ENCODE measurements around the gene PAPPA. TPM values are rescaled to one million over a fixed set of nuclear protein-coding genes. Genes with fewer than 3 reads are reported as not detected.
A peak's percentile ranks its signal among the peaks of the same experiment; 100 is the strongest.

The PAPPA gene
- total and polyA plus RNA-seq, 9 of the 15 experiments (the other 6 are each of a cell fraction or from before 2014, with no cell fraction given): 0.06 to 0.18 (median 0.11) TPM

DNA sequence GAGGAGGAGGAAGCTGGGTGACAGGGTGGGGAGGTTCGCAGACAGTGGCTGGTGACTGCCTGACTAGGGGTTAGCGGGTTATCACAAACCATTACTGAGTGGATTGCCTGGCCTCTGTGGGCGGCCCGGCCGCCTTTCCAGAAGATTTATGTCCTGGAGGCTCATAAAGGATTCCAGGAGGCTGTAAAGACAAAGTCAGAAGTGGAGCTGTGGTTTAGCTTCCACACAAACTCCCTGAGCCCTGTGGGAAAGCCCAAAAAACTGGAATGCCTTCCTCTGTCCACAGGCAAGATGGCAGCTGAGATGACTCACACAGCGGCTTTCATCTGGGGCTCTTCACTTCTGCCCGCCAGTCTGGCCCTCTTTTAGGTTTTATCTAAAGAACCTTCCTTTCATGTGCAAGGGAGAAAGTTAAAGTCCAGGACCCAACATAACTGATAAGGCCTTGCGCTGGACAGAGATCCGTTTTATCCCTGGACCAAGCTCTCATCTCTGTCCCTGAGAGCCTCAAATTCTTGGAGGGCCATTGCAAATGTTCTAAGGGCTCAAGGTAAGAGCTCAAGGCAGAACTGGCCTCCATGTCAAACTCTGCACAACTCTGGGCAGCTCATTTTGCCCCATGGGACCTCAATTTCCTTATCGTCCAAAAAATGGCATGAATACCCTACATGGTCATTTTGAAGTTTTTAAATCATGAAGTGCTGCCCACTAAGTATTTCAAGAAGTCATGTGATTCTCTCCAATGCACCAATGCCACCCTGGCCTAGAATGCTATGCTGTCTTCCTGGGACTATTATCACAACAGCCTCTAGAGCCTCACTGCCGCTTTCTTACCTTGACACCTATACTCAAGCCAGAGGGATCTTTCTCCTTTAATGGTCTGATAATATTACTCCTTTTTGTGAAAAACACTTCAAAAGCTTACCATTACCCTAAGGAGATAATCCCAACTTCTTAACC, 284.1 kb downstream of the PAPPA start:
- DNase-seq (ENCODE audit: extremely low read depth in 1 of 4, low spot score in 3 of 4): peak; percentile 47 to 84 (median 65)
- no TSS peak for BruUV-seq (replicated peaks)
- TF ChIP-seq CCNT2 (IDR thresholded peaks at IDR 0.05; ENCODE audit: borderline replicate concordance, extremely low read depth, insufficient read length, low read depth, low read length): peak; percentile 73
- no peak for TF ChIP-seq RFX7 (CRISPR knock-in tag; IDR thresholded peaks at IDR 0.05)
- no peak; the same call in none of the 2 replicates for TF ChIP-seq JUNB (CRISPR knock-in tag; conservative IDR thresholded peaks at IDR 0.05)
- TF ChIP-seq, protein P1, sequence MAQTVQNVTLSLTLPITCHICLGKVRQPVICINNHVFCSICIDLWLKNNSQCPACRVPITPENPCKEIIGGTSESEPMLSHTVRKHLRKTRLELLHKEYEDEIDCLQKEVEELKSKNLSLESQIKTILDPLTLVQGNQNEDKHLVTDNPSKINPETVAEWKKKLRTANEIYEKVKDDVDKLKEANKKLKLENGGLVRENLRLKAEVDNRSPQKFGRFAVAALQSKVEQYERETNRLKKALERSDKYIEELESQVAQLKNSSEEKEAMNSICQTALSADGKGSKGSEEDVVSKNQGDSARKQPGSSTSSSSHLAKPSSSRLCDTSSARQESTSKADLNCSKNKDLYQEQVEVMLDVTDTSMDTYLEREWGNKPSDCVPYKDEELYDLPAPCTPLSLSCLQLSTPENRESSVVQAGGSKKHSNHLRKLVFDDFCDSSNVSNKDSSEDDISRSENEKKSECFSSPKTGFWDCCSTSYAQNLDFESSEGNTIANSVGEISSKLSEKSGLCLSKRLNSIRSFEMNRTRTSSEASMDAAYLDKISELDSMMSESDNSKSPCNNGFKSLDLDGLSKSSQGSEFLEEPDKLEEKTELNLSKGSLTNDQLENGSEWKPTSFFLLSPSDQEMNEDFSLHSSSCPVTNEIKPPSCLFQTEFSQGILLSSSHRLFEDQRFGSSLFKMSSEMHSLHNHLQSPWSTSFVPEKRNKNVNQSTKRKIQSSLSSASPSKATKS (CRISPR knock-in tag; IDR thresholded peaks at IDR 0.05): no peak
- TF ChIP-seq CREM (IDR thresholded peaks at IDR 0.05; ENCODE audit: low read depth): no peak
- peak; percentile 77 for TF ChIP-seq NCOR1 (IDR thresholded peaks at IDR 0.05)
- TF ChIP-seq SMAD4 (CRISPR knock-in tag; conservative IDR thresholded peaks at IDR 0.05): peak; percentile 96
- no peak for TF ChIP-seq GTF2E2 (tag; IDR thresholded peaks at IDR 0.05)
- TF ChIP-seq ZBTB5 (IDR thresholded peaks at IDR 0.05): no peak
- no peak; the same call in 1 of the 2 replicates for TF ChIP-seq SMAD3 (CRISPR knock-in tag; conservative IDR thresholded peaks at IDR 0.05)
- TF ChIP-seq ZNF12 (CRISPR knock-in tag; IDR thresholded peaks at IDR 0.05): no peak
- peak; percentile 84 for TF ChIP-seq PRDM10 (IDR thresholded peaks at IDR 0.05; ENCODE audit: partially characterized antibody)
- TF ChIP-seq TRIM28 (IDR thresholded peaks at IDR 0.05): peak; percentile 61

More for the DNA sequence above, 284.1 kb downstream of the PAPPA start:
- ATAC-seq (peak; percentile 93), FAIRE-seq (peak; percentile 93)
- H3K4me1 ChIP-seq (replicated peaks in 1 of 2; ENCODE audit: control insufficient read depth in 2 of 2, insufficient read depth in 2 of 2, low read length in 2 of 2): peaks cover 8 to 19% of the 10 kb centered on the region in 2 experiments; a peak in 4 of 5 replicates
- peak overlapping the region; percentile 79 for H2AFZ ChIP-seq (ENCODE audit: low read depth, low read length)
- H3K27me3 ChIP-seq (ENCODE audit: control insufficient read depth in 2 of 2, insufficient read depth in 2 of 2, low read length in 2 of 2): no peaks in the 10 kb centered on the region
- H3K4me3 ChIP-seq: no peak overlapping the region
- H3K27ac ChIP-seq (ENCODE audit: extremely low read depth, low read depth, low read length): peak overlapping the region; percentile 80
- intact Hi-C loops (cut with micrococcal nuclease): loop anchor here (1.0 to 5.0 kb wide), 4 partner anchors 15 to 80 kb away; no protein-coding TSS in a partner anchor
- ChIA-PET CTCF (ENCODE audit: low intra/inter-chr PET ratio) (no interaction called here), POLR2A (interaction anchor here (0.6 to 3.1 kb wide), 9 partner anchors 9 to 1005 kb away, joined by 3 to 18 read pairs (median 5); no protein-coding TSS in a partner anchor)
- in situ Hi-C loops (cut with MboI): no loop called here
- no peaks in the 10 kb centered on the region for H3K79me2 ChIP-seq (ENCODE audit: control insufficient read depth, insufficient read depth, low read length)
- H3K4me2 ChIP-seq (ENCODE audit: insufficient read depth, low read length): peak overlapping the region; percentile 51
- 7% methylated on average over 10 of the region's 11 CpGs for WGBS (ENCODE audit: insufficient coverage, low coverage, missing lambda C conversion rate)
- H4K20me1 ChIP-seq (replicated peaks; ENCODE audit: control insufficient read depth, insufficient read depth, low read length): no peaks in the 10 kb centered on the region
- H3K9me1 ChIP-seq (ENCODE audit: control insufficient read depth, insufficient read depth, low read length): no peaks in the 10 kb centered on the region
- peak overlapping the region; percentile 31 to 53; a peak in 2 of 4 replicates for H3K9ac ChIP-seq (ENCODE audit: insufficient read depth in 1 of 2, low read depth in 2 of 2, low read length in 2 of 2)
- H3K9me3 ChIP-seq (replicated peaks; ENCODE audit: control insufficient read depth, insufficient read depth, low read depth, low read length): no peaks in the 10 kb centered on the region
- no peaks in the 10 kb centered on the region for H3K36me3 ChIP-seq (ENCODE audit: control insufficient read depth, insufficient read depth, low read length)
